ENCODE results near the gene EGLN2. TPM values are rescaled to one million over a fixed set of nuclear protein-coding genes. Genes with fewer than 3 reads are reported as not detected.
"Not testable (repeated sequence)": the region's sequence is repeated elsewhere in the genome, so short reads cannot be mapped to it uniquely, and the experiment has no call there.

The EGLN2 gene
- total RNA-seq, 1 donor from 2014 or later: 86.1 TPM

GRCh38 chr19:40762754-40763470 is 36.1 kb upstream of the EGLN2 start:
- FAIRE-seq: no peak

GRCh38 chr19:40763526-40763925 is 35.5 kb upstream of the EGLN2 start:
- no peak for FAIRE-seq
- H3K36me3 ChIP-seq (ENCODE audit: control insufficient read depth, insufficient read depth, low read length): peaks cover 42% of the 10 kb centered on the region

More at GRCh38 chr19:40762754-40763470, 36.1 kb upstream of the EGLN2 start:
- no peak overlapping the region for H3K4me3 ChIP-seq (ENCODE audit: low read depth, low read length)
- TF ChIP-seq CTCF (IDR thresholded peaks at IDR 0.05; ENCODE audit: insufficient read depth, low read length, severe bottlenecking): no peak
- H3K27me3 ChIP-seq (ENCODE audit: control insufficient read depth, insufficient read depth, low read length): no peaks in the 10 kb centered on the region
- peaks cover 45% of the 10 kb centered on the region for H3K36me3 ChIP-seq (ENCODE audit: control insufficient read depth, insufficient read depth, low read length)
- DNase-seq (ENCODE audit: low read depth): no peak

GRCh38 chr19:40763963-40764362 is 35.0 kb upstream of the EGLN2 start:
- DNase-seq (ENCODE audit: low read depth) (no peak), FAIRE-seq (no peak)
- no peaks in the 10 kb centered on the region for H3K27me3 ChIP-seq (ENCODE audit: control insufficient read depth, insufficient read depth, low read length)
- no peak overlapping the region for H3K4me3 ChIP-seq (ENCODE audit: low read depth, low read length)
- TF ChIP-seq CTCF (IDR thresholded peaks at IDR 0.05; ENCODE audit: insufficient read depth, low read length, severe bottlenecking): no peak
- H3K36me3 ChIP-seq (ENCODE audit: control insufficient read depth, insufficient read depth, low read length): peaks cover 42% of the 10 kb centered on the region

More at GRCh38 chr19:40763526-40763925, 35.5 kb upstream of the EGLN2 start:
- Histone ChIP-seq H3K4me3 (ENCODE audit: low read depth, low read length) (no peak overlapping the region), H3K27me3 (ENCODE audit: control insufficient read depth, insufficient read depth, low read length) (no peaks in the 10 kb centered on the region)
- no peak for DNase-seq (ENCODE audit: low read depth)
- TF ChIP-seq CTCF (IDR thresholded peaks at IDR 0.05; ENCODE audit: insufficient read depth, low read length, severe bottlenecking): no peak

GRCh38 chr19:40766385-40766784 is 32.6 kb upstream of the EGLN2 start:
- DNase-seq (ENCODE audit: low read depth); H3K27me3 ChIP-seq (ENCODE audit: control insufficient read depth, insufficient read depth, low read length); H3K4me3 ChIP-seq (ENCODE audit: low read depth, low read length); FAIRE-seq: not testable (repeated sequence)
- H3K36me3 ChIP-seq (ENCODE audit: control insufficient read depth, insufficient read depth, low read length): peaks cover 31% of the 10 kb centered on the region

- Histone ChIP-seq H3K27me3 (ENCODE audit: control insufficient read depth, insufficient read depth, low read length) (no peaks in the 10 kb centered on the region), H3K4me3 (ENCODE audit: low read depth, low read length) (no peak overlapping the region), H3K36me3 (ENCODE audit: control insufficient read depth, insufficient read depth, low read length) (peaks cover 13% of the 10 kb centered on the region)
- no peak for TF ChIP-seq CTCF (IDR thresholded peaks at IDR 0.05; ENCODE audit: insufficient read depth, low read length, severe bottlenecking)
- DNase-seq (ENCODE audit: low read depth): no peak
- no peak for FAIRE-seq
Observed at GRCh38 chr19:40768869-40769268, 30.1 kb upstream of the EGLN2 start.

- H3K4me3 ChIP-seq (ENCODE audit: low read depth, low read length); FAIRE-seq; DNase-seq (ENCODE audit: low read depth); H3K36me3 ChIP-seq (ENCODE audit: control insufficient read depth, insufficient read depth, low read length); H3K27me3 ChIP-seq (ENCODE audit: control insufficient read depth, insufficient read depth, low read length): not testable (repeated sequence)
Observed at GRCh38 chr19:40771101-40771862, 27.7 kb upstream of the EGLN2 start.

Data from bronchial epithelial cell (primary cell).